GM21786 (cell line): ENCODE results near the gene SMCHD1.

Source experiments
- ATAC-seq: cut with Tn5 transposase; IDR thresholded peaks from one replicate; pipeline ENCODE4 v1.9.1; 2021; ENCODE audit not compliant: unreplicated experiment

SMCHD1 gene

GRCh38 chr18:2655178-2655953 lies at the start of gene SMCHD1:
TSS of gene SMCHD1 (plus strand) at chr18:2655726. CDS start at chr18:2656076, 350 bp downstream.
- ATAC-seq, result peak; percentile 58

GRCh38 chr18:2606335-2606734 lies 49.2 kb upstream of the SMCHD1 start:
- no peak for ATAC-seq

GRCh38 chr18:2609604-2610003 lies 45.9 kb upstream of the SMCHD1 start:
- ATAC-seq, result no peak

GRCh38 chr18:2610549-2610948 lies 45.0 kb upstream of the SMCHD1 start:
- no peak for ATAC-seq

- no peak for ATAC-seq
Measured at GRCh38 chr18:2612996-2613395, 42.5 kb upstream of the SMCHD1 start.

- ATAC-seq, result no peak
Measured at GRCh38 chr18:2617401-2617998, 38.0 kb upstream of the SMCHD1 start.

GRCh38 chr18:2618009-2618408 lies 37.5 kb upstream of the SMCHD1 start:
- ATAC-seq, result no peak

GRCh38 chr18:2625217-2625616 lies 30.3 kb upstream of the SMCHD1 start:
- ATAC-seq, result no peak

GRCh38 chr18:2627821-2628276 lies 27.7 kb upstream of the SMCHD1 start:
- ATAC-seq, result no peak

GRCh38 chr18:2629003-2629402 lies 26.5 kb upstream of the SMCHD1 start:
- no peak for ATAC-seq

GRCh38 chr18:2635586-2635985 lies 19.9 kb upstream of the SMCHD1 start:
- ATAC-seq, result no peak

GRCh38 chr18:2636126-2636631 lies 19.3 kb upstream of the SMCHD1 start:
- ATAC-seq, result peak; percentile 16

GRCh38 chr18:2641638-2642037 lies 13.9 kb upstream of the SMCHD1 start:
- ATAC-seq, result peak; percentile 67

GRCh38 chr18:2642771-2643170 lies 12.8 kb upstream of the SMCHD1 start:
- ATAC-seq, result no peak

- ATAC-seq, result no peak
Measured at GRCh38 chr18:2644535-2644934, 11.0 kb upstream of the SMCHD1 start.

- ATAC-seq, result no peak
Measured at GRCh38 chr18:2651981-2652380, 3.5 kb upstream of the SMCHD1 start.

GRCh38 chr18:2653467-2653866 lies 2.1 kb upstream of the SMCHD1 start:
- ATAC-seq, result no peak

- no peak for ATAC-seq
Measured at GRCh38 chr18:2654169-2654927, 1.2 kb upstream of the SMCHD1 start.

GRCh38 chr18:2654928-2655177 lies 673 bp upstream of the SMCHD1 start:
- ATAC-seq, result peak; percentile 23

- ATAC-seq, result peak; percentile 16
Measured at GRCh38 chr18:2655954-2656236, 369 bp downstream of the SMCHD1 start.

- ATAC-seq, result no peak
Measured at GRCh38 chr18:2656237-2656980, 883 bp downstream of the SMCHD1 start.
